ENCODE measurements around the gene PAK1.
"Not testable (repeated sequence)": the region's sequence is repeated elsewhere in the genome, so short reads cannot be mapped to it uniquely, and the experiment has no call there.

GRCh38 chr11:77385255-77385771, 88.6 kb downstream of the PAK1 start:
- not testable (repeated sequence) for TF ChIP-seq POLR2A (IDR thresholded peaks at IDR 0.05; ENCODE audit: low read depth, low read length); TAF1 (IDR thresholded peaks at IDR 0.05; ENCODE audit: low read depth, low read length); POLR2AphosphoS5 (IDR thresholded peaks at IDR 0.05; ENCODE audit: low read depth, low read length); POU2F2 (IDR thresholded peaks at IDR 0.05; ENCODE audit: low read depth, low read length); SPI1 (IDR thresholded peaks at IDR 0.05; ENCODE audit: low read depth, low read length); PAX5 (IDR thresholded peaks at IDR 0.05; ENCODE audit: insufficient read depth, low read length, severe bottlenecking)
